NCI-H146 treated with DMSO at 0.1 percent for 48 hours (cell line): Measurements from ENCODE around the gene ZFP36L1.
"Not testable (repeated sequence)": the region's sequence is repeated elsewhere in the genome, so short reads cannot be mapped to it uniquely, and the experiment has no call there.

Experiments
- DNase-seq: peaks from one replicate; lab custom pipeline; 2025; ENCODE audit not compliant: unreplicated experiment; lab: John Stamatoyannopoulos, UW

ZFP36L1 gene

DNA sequence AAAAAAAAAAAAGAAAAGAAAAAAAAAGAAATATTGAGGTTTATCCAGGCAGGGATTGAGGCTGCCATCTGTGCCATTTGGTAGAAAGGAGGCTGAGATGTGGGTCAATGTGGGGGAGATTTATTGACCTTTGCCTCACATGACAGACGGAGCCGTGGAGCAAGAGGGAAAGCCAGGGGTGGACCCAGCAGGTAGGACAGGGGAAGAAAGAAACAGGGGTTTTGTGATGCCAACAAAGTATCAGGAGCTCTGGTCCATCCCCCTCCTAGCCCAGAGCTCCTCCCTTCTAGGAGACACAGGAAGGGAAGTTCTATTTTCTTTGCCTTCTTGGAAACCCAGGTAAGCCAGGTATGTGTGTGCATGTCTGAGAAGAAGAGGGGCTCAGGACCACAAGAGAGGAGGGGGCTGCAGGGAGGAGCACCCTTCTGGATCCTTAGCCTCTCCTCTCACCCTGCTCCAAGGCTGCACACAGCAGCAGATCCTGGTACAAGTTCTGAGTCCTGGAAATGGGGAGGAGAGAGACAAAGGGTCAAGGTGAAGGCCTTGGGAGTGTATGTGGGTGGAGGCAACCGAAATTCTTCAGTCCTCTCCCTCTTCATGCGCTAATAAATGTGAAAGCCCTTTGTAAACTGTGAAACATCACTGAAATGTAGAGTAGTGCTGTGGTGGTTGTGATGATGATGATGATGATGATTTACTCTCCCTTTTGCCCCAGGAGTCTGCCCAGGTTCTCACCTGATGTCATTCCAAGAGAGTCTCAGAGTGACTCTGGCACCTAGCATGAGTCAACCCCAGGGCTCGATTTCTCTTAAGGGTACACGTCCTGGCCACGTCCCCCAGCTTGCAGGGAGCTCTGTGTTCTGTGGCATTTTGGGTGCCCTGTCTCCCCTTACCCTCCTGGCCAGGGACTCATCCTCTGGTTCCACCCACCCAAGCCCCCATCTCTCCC lies 26.3 kb downstream of the ZFP36L1 start:
- no peak for DNase-seq

DNA sequence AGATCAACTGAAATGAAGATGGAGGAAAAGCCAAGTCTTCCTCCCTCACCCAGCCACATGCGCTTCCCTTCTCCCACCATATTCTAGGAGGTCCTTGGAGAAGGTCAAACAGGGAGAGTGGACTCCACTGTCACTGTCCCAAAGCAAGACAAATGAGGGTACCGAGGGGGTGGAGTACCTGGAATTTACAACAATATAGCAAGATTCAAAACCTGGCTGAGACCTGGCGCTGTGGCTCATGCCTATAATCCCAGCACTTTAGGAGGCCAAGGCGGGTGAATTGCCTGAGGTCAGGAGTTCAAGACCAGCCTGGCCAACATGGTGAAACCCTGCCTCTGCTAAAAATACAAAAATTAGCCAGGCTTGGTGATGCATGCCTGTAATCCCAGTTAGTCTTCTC lies 29.0 kb downstream of the ZFP36L1 start:
- not testable (repeated sequence) for DNase-seq

DNA sequence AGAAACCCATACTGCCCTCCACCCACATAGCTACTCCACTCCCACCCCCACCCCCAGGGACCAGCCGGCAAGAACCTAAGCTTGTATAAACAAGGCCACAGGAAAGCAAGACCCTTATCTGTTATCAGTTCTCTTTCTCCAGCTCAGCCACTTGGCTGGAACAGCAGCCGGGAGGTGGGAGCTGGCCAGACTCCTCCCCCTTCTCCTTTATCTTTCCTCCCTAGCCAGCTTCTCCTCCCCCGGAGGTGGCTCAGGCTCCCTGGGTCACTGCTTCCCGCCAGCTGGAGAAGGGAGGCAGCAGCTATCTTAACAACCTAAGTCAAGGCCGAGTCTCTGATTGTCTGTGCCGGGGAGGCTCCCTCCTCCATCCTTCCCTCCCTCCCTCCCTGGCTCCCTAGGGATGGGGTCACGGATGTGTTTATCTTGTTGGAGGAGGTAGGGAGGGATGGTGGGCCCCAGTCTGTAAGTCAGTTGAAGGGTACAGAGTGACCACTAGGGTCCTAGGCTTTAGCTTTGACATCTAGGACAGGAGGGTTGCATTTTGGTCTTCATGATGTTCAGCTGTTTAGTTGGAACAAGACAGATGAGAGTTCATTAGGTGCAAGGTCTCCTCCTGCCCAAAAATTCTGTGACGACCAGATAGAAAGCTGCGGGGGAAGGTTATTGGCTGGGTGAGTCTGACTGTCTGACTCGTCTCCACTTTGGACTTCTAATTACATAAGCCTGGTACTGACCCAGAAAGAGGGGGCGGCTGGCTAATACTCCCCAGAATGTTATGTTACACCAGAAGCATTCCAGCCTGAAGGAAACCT lies 29.7 kb downstream of the ZFP36L1 start:
- peak; percentile 32 for DNase-seq

DNA sequence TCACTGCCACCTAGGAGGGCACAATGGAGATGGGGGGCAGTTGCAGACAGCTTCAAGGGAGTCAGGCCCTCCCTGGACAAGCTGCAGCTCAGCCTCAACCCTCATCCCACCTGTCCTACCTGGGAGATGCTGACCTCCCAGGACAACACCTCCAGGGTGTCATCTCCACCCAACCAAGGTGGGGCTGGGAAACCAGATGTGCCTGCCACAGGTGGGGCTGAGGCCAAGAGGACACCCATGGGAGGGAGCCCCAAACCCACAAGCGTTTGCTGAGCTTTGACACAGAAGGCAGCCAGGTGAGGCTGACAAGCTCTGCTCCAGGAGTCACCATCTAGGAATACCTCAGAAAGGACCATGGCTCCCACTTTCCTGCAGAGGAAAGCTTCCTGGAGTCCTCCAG lies 31.5 kb downstream of the ZFP36L1 start:
- DNase-seq = no peak

DNA sequence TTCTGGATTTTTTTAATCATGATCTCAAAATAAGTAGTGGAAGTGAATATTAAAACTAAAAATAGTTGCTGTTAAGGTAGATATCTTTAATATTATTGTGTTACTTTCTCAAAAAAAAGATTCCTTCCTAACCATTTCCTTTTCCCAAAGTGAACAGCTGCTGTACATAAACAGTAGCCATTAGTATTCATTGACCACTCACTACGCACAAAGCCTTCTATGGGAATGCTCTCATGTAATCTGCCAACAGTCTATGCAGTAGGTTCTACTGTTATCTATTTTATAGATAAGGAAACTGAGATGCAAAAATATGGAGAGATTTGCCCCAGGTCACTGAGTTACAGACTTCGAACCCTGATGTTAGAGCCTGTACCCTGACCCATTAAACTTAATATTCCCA lies 32.1 kb downstream of the ZFP36L1 start:
- DNase-seq = no peak

DNA sequence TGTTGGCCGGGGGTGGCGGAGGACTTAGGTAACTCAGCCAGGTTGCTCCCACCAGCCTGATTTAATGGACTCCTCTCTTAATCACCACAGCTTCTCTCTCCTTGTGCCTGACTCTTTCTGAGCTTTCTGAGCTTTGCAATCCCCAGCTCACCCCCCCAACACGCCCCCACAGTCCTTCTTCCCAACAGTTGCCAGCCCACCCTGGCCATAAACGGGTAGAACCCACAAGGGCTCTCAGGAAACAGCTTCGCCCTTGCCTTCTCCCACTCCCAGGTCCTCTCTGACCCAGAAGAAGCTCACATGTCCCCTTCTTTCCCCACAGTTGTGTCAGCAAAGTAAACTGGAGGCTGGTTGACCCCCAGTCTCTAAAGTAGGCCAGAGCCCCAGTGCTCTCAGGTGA lies 32.9 kb downstream of the ZFP36L1 start:
- no peak for DNase-seq

DNA sequence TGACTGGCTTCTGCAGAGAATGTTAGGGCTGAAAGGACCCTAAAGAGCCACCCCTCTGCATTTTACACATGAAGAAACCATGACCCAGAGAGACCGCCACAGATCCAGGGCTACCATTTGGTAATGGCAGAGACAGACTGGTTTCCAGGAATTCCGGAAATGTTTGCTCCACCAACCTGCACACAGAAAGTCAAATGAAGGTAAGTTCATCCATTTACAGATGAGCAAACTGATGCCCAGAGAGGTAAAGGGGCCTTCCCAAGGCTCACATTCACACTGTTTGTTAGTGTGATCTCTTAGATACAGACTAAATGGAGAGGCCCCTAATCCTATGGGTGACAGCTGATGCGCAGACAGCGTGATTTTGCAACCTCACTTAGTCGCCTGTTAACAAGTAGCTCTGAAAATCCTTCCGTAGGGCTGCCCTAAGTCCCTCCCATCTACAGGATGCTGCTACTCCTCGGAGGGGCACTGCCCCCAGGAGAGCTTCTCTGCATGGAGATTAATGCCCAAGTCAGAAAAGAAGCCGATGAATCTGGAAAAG lies 33.8 kb downstream of the ZFP36L1 start:
- DNase-seq = no peak

DNA sequence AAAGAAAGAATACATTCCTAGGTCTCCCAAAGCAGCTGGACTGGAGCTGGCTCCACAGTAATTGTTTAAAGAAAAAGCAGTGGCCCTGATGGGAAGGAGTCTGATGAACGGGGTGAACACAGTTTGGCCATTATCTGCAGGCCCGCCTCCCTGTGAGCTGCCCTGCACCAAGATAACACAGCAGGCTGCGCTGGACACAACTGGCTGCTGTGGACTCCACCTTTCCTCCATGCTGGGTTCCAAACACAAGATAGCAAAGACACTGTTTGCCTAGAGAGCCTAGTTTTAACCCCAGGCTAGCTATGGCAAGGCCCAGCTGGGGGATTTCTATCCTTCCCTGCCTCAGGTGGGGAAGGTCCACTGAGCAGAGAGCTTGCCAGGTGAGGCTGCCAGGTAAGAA lies 34.6 kb downstream of the ZFP36L1 start:
- DNase-seq = no peak

DNA sequence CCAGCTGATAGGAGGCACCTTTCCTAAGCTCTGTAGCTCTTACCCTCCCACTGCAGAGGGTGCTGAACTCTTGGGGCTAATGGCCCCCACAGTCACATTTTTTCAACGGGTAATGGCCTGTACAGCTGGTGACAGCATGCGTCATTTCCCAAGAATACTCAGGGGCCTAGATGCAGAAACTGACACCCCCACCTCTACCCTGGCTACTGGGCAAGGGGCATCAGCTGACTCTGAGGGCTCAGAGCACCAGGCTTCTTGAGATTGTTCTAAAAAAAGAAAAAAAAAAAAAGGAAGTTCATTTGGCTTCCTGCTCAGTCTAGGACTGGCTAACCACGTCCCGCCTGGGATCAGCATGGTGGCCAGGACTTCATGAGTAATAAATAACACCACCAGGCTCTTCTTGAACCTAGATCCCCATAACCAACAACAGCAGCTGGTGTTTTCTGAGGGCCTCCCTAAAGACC lies 35.2 kb downstream of the ZFP36L1 start:
- no peak for DNase-seq

DNA sequence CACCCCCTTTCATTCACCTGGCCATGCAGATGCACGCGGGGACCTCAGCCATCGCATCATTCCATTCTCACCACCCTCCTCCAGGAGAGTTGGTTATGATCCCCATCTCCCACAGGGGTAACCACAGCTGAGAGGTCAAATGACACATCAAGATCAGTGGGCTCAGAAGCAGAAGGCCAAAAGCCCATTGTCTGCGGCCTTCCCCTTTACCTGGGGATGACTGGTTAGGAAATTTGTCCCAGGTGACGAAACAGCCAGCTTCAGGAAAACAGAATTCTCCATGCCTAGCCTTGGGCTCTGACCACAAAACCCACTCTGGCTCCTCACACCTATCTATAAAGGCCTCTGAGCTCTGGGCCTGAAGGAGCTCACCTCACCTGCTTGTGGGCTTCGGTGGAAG lies 36.1 kb downstream of the ZFP36L1 start:
- DNase-seq = no peak

DNA sequence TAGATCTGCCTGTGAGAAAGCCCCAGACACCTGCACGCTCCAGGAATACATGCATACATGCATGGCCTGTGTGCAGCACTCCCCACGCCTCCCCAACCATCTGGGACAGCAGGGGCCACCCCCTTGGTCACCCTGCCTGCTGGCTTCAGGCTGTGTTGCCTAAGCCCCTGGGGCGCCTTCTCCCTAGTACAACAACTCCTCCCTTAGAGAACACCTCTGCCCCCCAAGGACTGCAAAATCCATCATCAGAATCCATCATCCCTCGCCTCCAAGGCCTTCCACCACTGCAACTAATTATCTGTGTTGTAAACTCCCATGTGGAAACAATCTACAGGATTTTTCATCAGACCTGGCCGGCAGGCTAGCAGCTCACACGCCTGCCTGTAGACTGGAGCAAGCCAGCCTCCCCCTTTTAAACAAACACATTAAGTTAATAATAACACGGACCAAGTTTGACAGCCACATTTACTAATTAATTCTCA lies 36.8 kb downstream of the ZFP36L1 start:
- DNase-seq = no peak

DNA sequence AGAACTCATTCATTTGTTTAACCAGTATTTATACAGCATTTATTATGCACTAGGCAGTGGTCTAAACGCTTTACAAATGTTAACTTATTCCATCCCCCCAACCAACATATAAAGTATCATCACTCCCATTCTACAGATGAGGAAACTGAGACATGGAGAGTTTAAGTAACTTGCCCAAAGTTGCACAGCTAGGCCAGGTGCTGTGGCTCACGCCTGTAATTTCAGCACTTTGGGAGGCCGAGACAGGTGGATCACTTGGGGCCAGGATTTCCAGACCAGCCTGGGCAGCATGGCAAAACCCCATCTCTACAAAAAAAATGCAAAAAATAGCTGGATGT lies 37.9 kb downstream of the ZFP36L1 start:
- no peak for DNase-seq

DNA sequence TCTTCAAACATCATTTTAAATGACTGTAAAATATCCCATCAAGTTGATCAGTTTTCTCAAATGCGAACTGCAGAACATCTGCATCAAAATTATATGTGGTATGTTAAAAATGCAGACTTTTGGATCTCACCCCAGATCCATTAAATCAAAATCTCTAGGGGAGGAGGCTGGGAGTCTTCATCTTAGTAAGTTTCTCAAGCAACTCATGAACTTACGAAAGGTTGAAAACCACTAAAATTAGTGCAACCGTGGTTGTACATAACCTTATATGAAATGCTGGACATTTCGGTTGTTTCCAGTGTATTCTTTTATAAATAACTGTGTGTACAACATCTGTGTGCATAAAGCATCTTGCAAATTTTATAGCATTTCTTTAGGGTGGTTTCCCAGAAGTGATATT lies 39.2 kb downstream of the ZFP36L1 start:
- DNase-seq = no peak

DNA sequence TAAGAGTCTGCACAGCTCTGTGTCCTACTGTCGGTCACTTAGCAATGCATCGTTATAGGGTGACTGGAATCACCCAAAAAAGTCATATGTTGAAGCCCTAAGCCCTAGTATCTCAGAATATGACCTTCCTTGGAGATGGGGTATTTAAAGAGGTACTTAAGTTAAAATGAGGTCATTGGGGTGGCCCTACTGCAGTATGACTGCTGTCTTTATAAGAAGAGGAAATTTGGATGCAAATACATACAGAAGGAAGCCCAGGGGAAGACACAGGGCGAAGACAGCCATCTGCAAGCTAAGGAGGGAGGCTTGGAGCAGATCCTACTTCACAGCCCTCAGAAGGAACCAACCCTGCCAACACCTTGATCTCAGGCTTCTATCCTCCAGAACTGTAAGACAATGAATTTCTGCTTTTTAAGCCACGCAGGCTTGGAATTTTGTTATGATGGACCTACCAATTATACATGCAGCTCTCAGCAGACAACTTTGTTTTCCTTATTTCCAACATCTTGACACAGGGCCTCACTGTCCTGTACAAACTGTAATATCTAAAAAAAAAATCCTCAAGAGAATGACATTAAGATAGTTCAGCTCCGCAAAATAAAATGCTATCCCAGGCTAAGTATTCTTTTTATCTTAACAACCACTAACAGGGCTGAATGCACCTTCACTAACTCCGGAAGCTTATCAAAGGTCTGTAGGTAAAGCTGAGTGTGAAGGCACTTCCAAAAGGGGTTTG lies 40.4 kb downstream of the ZFP36L1 start:
- no peak for DNase-seq

DNA sequence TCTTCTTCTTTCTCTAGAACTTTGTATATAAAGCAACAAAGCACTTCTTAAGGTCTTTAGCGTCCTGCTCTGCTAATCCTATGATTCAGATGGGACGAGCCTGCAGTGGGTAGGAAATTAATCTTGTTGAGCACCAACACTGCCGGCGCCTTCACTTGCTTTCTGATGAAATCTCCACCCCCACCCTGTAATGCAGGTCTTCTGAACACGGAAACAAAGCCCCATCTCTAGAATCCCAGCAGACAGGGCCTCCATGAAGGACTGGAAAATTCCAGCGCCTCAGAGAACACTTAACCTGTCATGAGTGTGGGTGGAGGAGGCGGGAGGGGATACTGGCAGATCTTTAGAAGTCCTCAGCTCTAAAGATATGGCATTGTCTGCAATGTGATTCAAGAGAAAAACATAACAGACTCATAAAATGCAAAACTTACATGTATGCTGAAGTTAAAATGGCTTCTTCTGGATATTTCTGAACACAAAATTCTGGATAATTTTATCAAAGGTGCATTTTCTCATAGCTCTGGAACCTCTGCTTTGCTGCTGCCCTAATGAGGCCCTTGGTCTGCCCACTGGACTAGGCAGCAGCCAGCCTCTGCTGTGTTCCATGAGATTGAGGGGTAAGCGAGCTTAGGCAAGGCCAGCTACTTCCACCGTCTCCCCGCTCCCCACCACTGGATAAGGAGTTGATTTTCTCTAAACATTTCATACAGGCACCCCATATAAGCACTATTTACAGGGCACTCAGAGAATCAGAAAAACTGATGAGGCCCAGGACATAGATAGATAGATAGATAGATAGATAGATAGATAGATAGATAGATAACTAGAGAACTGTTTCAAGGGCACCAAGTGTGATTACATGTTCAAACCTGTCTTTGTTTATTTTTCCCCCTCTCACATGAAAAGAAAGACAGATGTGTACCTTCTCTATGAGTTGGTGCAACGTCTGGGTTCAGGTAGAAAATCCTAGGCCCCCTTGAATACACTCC lies 43.1 kb downstream of the ZFP36L1 start:
- DNase-seq = no peak

DNA sequence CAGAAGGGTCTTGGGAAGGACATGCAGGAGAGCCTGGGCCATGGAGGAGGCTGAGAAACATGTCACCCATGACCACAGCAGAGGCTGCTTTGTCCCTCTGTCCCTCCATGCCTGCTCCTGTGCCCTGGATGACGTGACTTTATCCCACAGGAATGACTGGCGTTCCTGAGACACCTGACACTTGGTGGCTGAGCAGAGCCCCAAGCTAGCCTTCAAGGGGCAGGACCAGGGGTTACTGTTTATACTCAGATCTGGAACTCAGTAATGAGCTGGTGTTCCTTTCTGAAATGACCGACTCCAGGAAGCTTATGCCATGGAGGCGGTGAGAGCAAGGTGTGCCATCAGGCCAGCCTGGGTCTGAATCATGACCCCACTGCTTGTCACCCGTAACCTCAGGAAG lies 44.2 kb downstream of the ZFP36L1 start:
- DNase-seq = no peak

DNA sequence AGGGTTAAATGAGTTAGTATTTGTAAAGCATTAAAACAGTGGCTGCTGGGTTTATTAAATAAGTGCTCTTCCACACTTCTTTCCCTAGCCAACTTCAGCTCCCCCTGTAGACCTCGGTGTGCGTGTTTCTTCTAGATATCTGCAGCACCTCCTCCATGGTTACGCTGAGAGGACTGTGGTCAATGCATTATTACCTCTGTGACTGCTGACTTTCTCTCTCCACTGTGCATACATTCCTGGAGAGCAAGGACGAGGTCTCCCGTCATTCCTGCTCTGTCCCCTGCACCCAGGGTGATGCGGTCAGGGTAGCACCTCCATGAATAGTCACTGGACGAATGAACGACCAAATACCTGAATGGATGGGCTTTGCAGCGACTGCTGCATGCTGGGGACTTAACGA lies 44.6 kb downstream of the ZFP36L1 start:
- DNase-seq = no peak

DNA sequence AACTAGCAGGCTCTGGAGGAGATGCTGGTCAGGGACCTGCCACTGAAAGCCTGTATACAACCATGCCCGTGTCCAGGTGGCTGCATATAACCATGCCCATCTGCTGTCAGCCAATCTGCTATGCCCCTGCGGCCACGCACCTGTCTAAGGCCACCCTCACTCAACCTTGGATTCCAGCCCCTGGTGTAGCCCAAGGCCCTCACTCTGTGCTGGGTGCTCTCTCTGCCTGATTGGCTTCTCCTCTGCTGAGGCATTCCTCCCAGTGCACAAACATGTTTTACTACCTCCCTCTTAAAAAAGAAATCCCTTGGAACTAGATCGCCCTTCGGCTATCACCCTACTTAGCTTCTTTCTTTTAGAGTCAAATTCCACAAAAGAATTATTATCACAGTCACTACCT lies 45.5 kb downstream of the ZFP36L1 start:
- no peak for DNase-seq

DNA sequence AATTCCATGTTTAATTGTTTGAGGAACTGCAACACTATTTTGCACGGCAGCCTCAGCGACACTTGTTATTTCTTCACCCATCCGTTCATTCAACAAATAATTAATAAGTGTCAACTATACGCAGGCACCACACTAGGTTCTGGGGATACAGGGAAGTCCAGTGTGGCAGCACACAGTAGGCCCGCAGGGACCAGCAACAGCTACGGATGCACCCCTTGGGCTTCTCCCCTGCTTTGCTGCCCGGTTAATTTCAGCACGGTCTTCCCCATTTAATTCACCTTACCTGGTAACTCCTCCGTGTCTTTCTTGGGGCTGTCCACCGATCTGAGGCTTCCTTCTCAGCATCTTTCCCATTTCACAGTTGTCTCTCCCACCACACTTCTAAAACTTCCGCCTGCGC lies 48.3 kb downstream of the ZFP36L1 start:
- DNase-seq = no peak
